Astrocyte of the hippocampus (primary cell): ENCODE measurements around the gene SFMBT1.

Source experiments
- DNase-seq: peaks from one replicate; pipeline ENCODE4 v3.0.0; 2011; ENCODE audit warnings: low read depth, low spot score

The SFMBT1 gene

GRCh38 chr3:52990637-52991036 is 55.2 kb downstream of the SFMBT1 start:
- DNase-seq = no peak

GRCh38 chr3:52986938-52987337 is 58.9 kb downstream of the SFMBT1 start:
- DNase-seq = peak; percentile 23

- DNase-seq = peak; percentile 14
Measured at GRCh38 chr3:52986049-52986448, 59.8 kb downstream of the SFMBT1 start.

GRCh38 chr3:52983828-52984227 is 62.0 kb downstream of the SFMBT1 start:
- no peak for DNase-seq

- DNase-seq = no peak
Measured at GRCh38 chr3:52983336-52983807, 62.5 kb downstream of the SFMBT1 start.

GRCh38 chr3:52982839-52983238 is 63.0 kb downstream of the SFMBT1 start:
- DNase-seq = no peak

- DNase-seq = no peak
Measured at GRCh38 chr3:52979190-52979983, 66.5 kb downstream of the SFMBT1 start.

- no peak for DNase-seq
Measured at GRCh38 chr3:52978109-52978754, 67.6 kb downstream of the SFMBT1 start.

GRCh38 chr3:52973806-52974205 is 72.1 kb downstream of the SFMBT1 start:
- DNase-seq = peak; percentile 7

- no peak for DNase-seq
Measured at GRCh38 chr3:52971895-52972294, 74.0 kb downstream of the SFMBT1 start.

GRCh38 chr3:52967398-52967797 is 78.5 kb downstream of the SFMBT1 start:
- DNase-seq = no peak

GRCh38 chr3:52962160-52962559 is 83.7 kb downstream of the SFMBT1 start:
- DNase-seq = no peak

GRCh38 chr3:52959773-52960172 is 86.1 kb downstream of the SFMBT1 start:
- no peak for DNase-seq

GRCh38 chr3:52939600-52939999 is 106.3 kb downstream of the SFMBT1 start:
- no peak for DNase-seq

GRCh38 chr3:52934630-52935530 is 111.0 kb downstream of the SFMBT1 start:
- DNase-seq = peak; percentile 67

GRCh38 chr3:52931889-52932288 is 114.0 kb downstream of the SFMBT1 start:
- no peak for DNase-seq

GRCh38 chr3:52931328-52931727 is 114.5 kb downstream of the SFMBT1 start:
- DNase-seq = no peak

GRCh38 chr3:52930748-52931147 is 115.1 kb downstream of the SFMBT1 start:
- DNase-seq = no peak

- no peak for DNase-seq
Measured at GRCh38 chr3:52926554-52926953, 119.3 kb downstream of the SFMBT1 start.

GRCh38 chr3:52925405-52926313 is 120.2 kb downstream of the SFMBT1 start:
- DNase-seq = peak; percentile 1

GRCh38 chr3:52923963-52924362 is 121.9 kb downstream of the SFMBT1 start:
- no peak for DNase-seq
